GM12878 (cell line): ENCODE data around the gene LCLAT1. TPM values are rescaled to one million over a fixed set of nuclear protein-coding genes. Genes with fewer than 3 reads are reported as not detected.

ENCODE experiments used
- ATAC-seq: fragments of 200-7000 bp; cut with Tn5 transposase; 3 replicates; pipeline ENCODE4 v1.9.1; 2020; ENCODE audit warnings: mild to moderate bottlenecking, moderate library complexity
- BruUV-seq: library from RNA; stranded (reverse); fragments of 400-500 nt; replicated peaks from 2 replicates; lab custom pipeline; 2021; lab: Mats Ljungman, UMichigan
- CTCF ChIA-PET: fragments of 300-600 bp; sonication (Branson Sonifier 250); formaldehyde crosslinking; extraction: SDS; loops from one replicate; lab custom pipeline; 2021; ENCODE audit warnings: inconsistent platforms; lab: Yijun Ruan, JAX
- POLR2A ChIA-PET: fragments of 350-600 bp; formaldehyde crosslinking; extraction: SDS; loops from one replicate; lab custom pipeline; 2021; ENCODE audit warnings: inconsistent platforms; lab: Charles Lee
- RAD21 ChIA-PET: fragments of 300-600 bp; sonication (Branson Sonifier 250); formaldehyde crosslinking; loops from one replicate; lab custom pipeline; 2023; ENCODE audit warnings: antibody characterized with exemption; ENCODE audit not compliant: unreplicated experiment; lab: Charles Lee
- SMC1A ChIA-PET: fragments of 300-600 bp; sonication (Branson Sonifier 250); formaldehyde crosslinking; loops from one replicate; lab custom pipeline; 2023; ENCODE audit not compliant: unreplicated experiment, uncharacterized antibody; lab: Charles Lee
- DNase-seq: peaks from one replicate; pipeline ENCODE4 v3.0.0-alpha.2; 2011; ENCODE audit warnings: low read depth, low spot score
- FAIRE-seq: peaks from 3 replicates; lab custom pipeline; 2011; peaks lifted over from hg19 to GRCh38; lab: Jason Lieb, UNC
- H2AFZ ChIP-seq: 2 replicates; pipeline ENCODE4 v1.6.0; 2011; ENCODE audit warnings: low read depth, low read length, control low read depth; ENCODE audit not compliant: control insufficient read depth
- H3K27ac ChIP-seq: 2 replicates; pipeline ENCODE4 v1.5.1; 2011; ENCODE audit warnings: control low read depth; ENCODE audit not compliant: control insufficient read depth, insufficient read depth
- H3K27me3 ChIP-seq, 2 experiments: replicated peaks in 1 of 2; 2 replicates each; pipeline versions ENCODE4 v1.6.0 to v1.6.1; 2011; ENCODE audit warnings: low read length in 1 of 2; ENCODE audit not compliant: control insufficient read depth in 2 of 2, insufficient read depth in 2 of 2
- H3K36me3 ChIP-seq, 2 experiments: 2 replicates each; pipeline ENCODE4 v1.5.1; 2011; ENCODE audit warnings: low read length in 1 of 2; ENCODE audit not compliant: control insufficient read depth in 2 of 2, insufficient read depth in 2 of 2
- H3K4me1 ChIP-seq: 2 replicates; pipeline ENCODE4 v1.6.1; 2011; ENCODE audit warnings: mild to moderate bottlenecking, low read length, moderate library complexity, mixed read lengths; ENCODE audit not compliant: control insufficient read depth, insufficient read depth
- H3K4me2 ChIP-seq: 2 replicates; pipeline ENCODE4 v1.6.0; 2011; ENCODE audit warnings: control low read depth; ENCODE audit not compliant: control insufficient read depth, insufficient read depth
- H3K4me3 ChIP-seq: fragments of 200-600 bp; sonication (generic); 2 replicates; pipeline ENCODE4 v1.5.1; 2016
- H3K79me2 ChIP-seq: 2 replicates; pipeline ENCODE4 v1.6.0; 2011; ENCODE audit warnings: low read length; ENCODE audit not compliant: control insufficient read depth, insufficient read depth
- H3K9ac ChIP-seq: 2 replicates; pipeline ENCODE4 v1.8.0; 2011; ENCODE audit warnings: low read length, control low read depth, mixed read lengths; ENCODE audit not compliant: control insufficient read depth, insufficient read depth
- H3K9me3 ChIP-seq: replicated peaks from 3 replicates; pipeline ENCODE4 v1.5.1; 2011; ENCODE audit warnings: mild to moderate bottlenecking, low read length; ENCODE audit not compliant: control insufficient read depth, insufficient read depth
- H4K20me1 ChIP-seq: 2 replicates; pipeline ENCODE4 v1.6.0; 2011; ENCODE audit not compliant: control insufficient read depth, insufficient read depth
- ASH2L ChIP-seq: fragments of 300-600, 200-600 bp; sonication (generic); IDR thresholded peaks from 2 replicates; pipeline ENCODE4 v1.6.1; 2017; ENCODE audit warnings: low read depth, mild to moderate bottlenecking, borderline replicate concordance
- BACH1 ChIP-seq: fragments of 450-650 bp; IDR thresholded peaks from 2 replicates; pipeline ENCODE4 v1.6.1; 2017; ENCODE audit warnings: mild to moderate bottlenecking, borderline replicate concordance
- CREB1 ChIP-seq: IDR thresholded peaks from 2 replicates; pipeline ENCODE4 v1.6.1; 2012; ENCODE audit warnings: low read depth, mild to moderate bottlenecking, inconsistent platforms
- DPF2 ChIP-seq: fragments of 450-650 bp; IDR thresholded peaks from 2 replicates; pipeline ENCODE4 v1.6.1; 2017; ENCODE audit warnings: mild to moderate bottlenecking
- E2F4 ChIP-seq: IDR thresholded peaks from 2 replicates; pipeline ENCODE4 v1.6.1; 2012; ENCODE audit warnings: low read depth, low read length, improper control_type of control experiment
- GATAD2B ChIP-seq: fragments of 450-650 bp; conservative IDR thresholded peaks from 2 replicates; pipeline ENCODE4 v1.6.1; 2017; ENCODE audit warnings: low read depth, mild to moderate bottlenecking, moderate library complexity
- JUNB ChIP-seq: IDR thresholded peaks from 2 replicates; pipeline ENCODE4 v1.6.1; 2016; ENCODE audit warnings: antibody characterized with exemption, mild to moderate bottlenecking
- MEF2B ChIP-seq: fragments of 450-650 bp; IDR thresholded peaks from 2 replicates; pipeline ENCODE4 v1.6.1; 2018; ENCODE audit warnings: mild to moderate bottlenecking, moderate library complexity; ENCODE audit not compliant: partially characterized antibody, poor library complexity, severe bottlenecking
- POLR2AphosphoS2 ChIP-seq: IDR thresholded peaks from 2 replicates; pipeline ENCODE4 v1.6.1; 2011; ENCODE audit warnings: low read depth, mild to moderate bottlenecking, low read length, improper control_type of control experiment, moderate library complexity
- SREBF1 ChIP-seq: IDR thresholded peaks from 2 replicates; pipeline ENCODE4 v1.6.1; 2012; ENCODE audit warnings: mild to moderate bottlenecking, low read length
- ZBTB4 ChIP-seq: fragments of 450-650 bp; formaldehyde crosslinking; IDR thresholded peaks from 2 replicates; pipeline ENCODE4 v1.4.0; 2022; ENCODE audit warnings: mild to moderate bottlenecking, moderate library complexity
- ZNF217 ChIP-seq: fragments of 450-650 bp; IDR thresholded peaks from 2 replicates; pipeline ENCODE4 v1.6.1; 2017; ENCODE audit warnings: antibody characterized with exemption, mild to moderate bottlenecking
- WGBS: methylation state at CpG from one replicate; pipeline ENCODE4 v1.1.6; 2016; ENCODE audit warnings: low lambda C conversion rate; ENCODE audit not compliant: insufficient replicate concordance, insufficient coverage; ENCODE audit errors: missing lambda C conversion rate; 5-methylcytosine and 5-hydroxymethylcytosine counted together
- in situ Hi-C: fragments of 300-500 bp; cut with MboI; formaldehyde crosslinking; loops from 9 replicates; pipeline ENCODE4 v1.14.3; 2018; ENCODE audit warnings: mixed read lengths
- intact Hi-C: fragments of 100-400 bp; cut with micrococcal nuclease; formaldehyde crosslinking; loops from one replicate; pipeline ENCODE4 v1.14.2; 2022; ENCODE audit not compliant: unreplicated experiment
- polyA plus RNA-seq, 11 experiments: library from polyadenylated mRNA; depleted of rRNA in 4 of 11; unstranded in 6 of 11; stranded (reverse) in 5 of 11; fragments of >200 nt; fragmentation: Nextera tagmentation in 4 of 11; fragmentation: Illumina TruSeq in 1 of 11; extraction: Ambion mirVana in 4 of 11; extraction: Trizol in 1 of 11; gene quantifications; 1 replicate in 1 of 11; 2 replicates in 10 of 11; pipeline versions ENCODE4 v1.2.1 to v1.2.3, GENCODE V29; 2011 to 2016; ENCODE audit warnings: inconsistent platforms in 2 of 11, missing spikeins in 2 of 11, low read depth in 1 of 11
- total RNA-seq, 4 experiments: library from RNA; depleted of rRNA in 3 of 4; stranded (reverse); fragments of >200 nt in 3 of 4; fragmentation: Illumina TruSeq in 1 of 4; extraction: Trizol in 1 of 4; gene quantifications; 2 replicates each; pipeline versions ENCODE4 v1.2.1 to v1.2.3, GENCODE V29; 2013 to 2021
- TF ChIP-seq, protein P1 (sequence below): fragments of 450-650 bp; IDR thresholded peaks from 2 replicates; pipeline ENCODE4 v1.6.1; 2017; ENCODE audit warnings: antibody characterized with exemption, mild to moderate bottlenecking, moderate library complexity
- TF ChIP-seq, protein P2 (sequence below): fragments of 450-650 bp; IDR thresholded peaks from 2 replicates; pipeline ENCODE4 v1.6.1; 2018; ENCODE audit warnings: borderline replicate concordance, mild to moderate bottlenecking; ENCODE audit not compliant: partially characterized antibody

LCLAT1 gene
- total and polyA plus RNA-seq, 10 of the 15 experiments (the other 5 are each of a cell fraction or from before 2014, with no cell fraction given): 8.1 to 33.0 (median 15.9) TPM

DNA sequence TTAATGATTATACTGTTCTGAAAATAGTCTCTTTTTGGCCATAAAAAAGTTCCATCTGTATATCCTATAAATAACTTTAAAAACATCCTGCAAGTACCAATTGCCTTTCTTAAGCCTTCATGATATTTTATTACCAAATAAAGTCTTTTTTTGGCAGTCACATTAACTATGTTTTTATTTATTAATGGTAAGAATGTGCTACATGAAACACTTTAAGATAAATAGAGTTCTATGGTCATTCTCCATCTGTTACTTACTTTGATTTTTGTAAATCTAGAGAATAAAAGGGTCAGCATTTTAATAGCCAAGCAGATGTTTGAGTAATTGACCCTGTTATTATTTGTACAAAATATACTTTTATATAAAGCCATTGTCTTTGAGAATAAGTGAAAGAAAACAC is 52.6 kb downstream of the LCLAT1 start (continued):
- TF ChIP-seq, protein P1, sequence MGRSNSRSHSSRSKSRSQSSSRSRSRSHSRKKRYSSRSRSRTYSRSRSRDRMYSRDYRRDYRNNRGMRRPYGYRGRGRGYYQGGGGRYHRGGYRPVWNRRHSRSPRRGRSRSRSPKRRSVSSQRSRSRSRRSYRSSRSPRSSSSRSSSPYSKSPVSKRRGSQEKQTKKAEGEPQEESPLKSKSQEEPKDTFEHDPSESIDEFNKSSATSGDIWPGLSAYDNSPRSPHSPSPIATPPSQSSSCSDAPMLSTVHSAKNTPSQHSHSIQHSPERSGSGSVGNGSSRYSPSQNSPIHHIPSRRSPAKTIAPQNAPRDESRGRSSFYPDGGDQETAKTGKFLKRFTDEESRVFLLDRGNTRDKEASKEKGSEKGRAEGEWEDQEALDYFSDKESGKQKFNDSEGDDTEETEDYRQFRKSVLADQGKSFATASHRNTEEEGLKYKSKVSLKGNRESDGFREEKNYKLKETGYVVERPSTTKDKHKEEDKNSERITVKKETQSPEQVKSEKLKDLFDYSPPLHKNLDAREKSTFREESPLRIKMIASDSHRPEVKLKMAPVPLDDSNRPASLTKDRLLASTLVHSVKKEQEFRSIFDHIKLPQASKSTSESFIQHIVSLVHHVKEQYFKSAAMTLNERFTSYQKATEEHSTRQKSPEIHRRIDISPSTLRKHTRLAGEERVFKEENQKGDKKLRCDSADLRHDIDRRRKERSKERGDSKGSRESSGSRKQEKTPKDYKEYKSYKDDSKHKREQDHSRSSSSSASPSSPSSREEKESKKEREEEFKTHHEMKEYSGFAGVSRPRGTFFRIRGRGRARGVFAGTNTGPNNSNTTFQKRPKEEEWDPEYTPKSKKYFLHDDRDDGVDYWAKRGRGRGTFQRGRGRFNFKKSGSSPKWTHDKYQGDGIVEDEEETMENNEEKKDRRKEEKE: no peak
- no peak for TF ChIP-seq GATAD2B
- TF ChIP-seq ZNF217: no peak

- no peak overlapping the region for H3K9ac ChIP-seq
- WGBS: 96% methylated on average over 6 of the region's 6 CpGs
- peaks cover 19% of the 10 kb centered on the region for H3K9me3 ChIP-seq
- DNase-seq (no peak), FAIRE-seq (peak; percentile 59), ATAC-seq (no peak)
- no peaks in the 10 kb centered on the region for H4K20me1 ChIP-seq
- intact Hi-C loops (loop anchor here (10.0 kb wide), 1 partner anchor 124 kb away; no protein-coding TSS in a partner anchor), in situ Hi-C loops (no loop called here)
- ChIA-PET SMC1A (no interaction called here), RAD21 (no interaction called here), CTCF (no interaction called here), POLR2A (no interaction called here)
- H2AFZ ChIP-seq: no peak overlapping the region
- H3K4me1 ChIP-seq: peaks cover 5% of the 10 kb centered on the region
- no peak overlapping the region for H3K27ac ChIP-seq
- no peaks in the 10 kb centered on the region; the same call in none of the 2 replicates for H3K79me2 ChIP-seq
- H3K36me3 ChIP-seq: no peaks in the 10 kb centered on the region; a peak in 1 of 4 replicates
- no peaks in the 10 kb centered on the region for H3K27me3 ChIP-seq
- no peak overlapping the region for H3K4me3 ChIP-seq
- no peak overlapping the region for H3K4me2 ChIP-seq
- no TSS peak for BruUV-seq
- no peak for TF ChIP-seq JUNB
- TF ChIP-seq SREBF1: no peak
- TF ChIP-seq ZBTB4 (CRISPR knock-in tag): no peak
- TF ChIP-seq DPF2: no peak
- TF ChIP-seq BACH1: no peak
- TF ChIP-seq CREB1: no peak
- TF ChIP-seq ASH2L: no peak
- TF ChIP-seq, protein P2, sequence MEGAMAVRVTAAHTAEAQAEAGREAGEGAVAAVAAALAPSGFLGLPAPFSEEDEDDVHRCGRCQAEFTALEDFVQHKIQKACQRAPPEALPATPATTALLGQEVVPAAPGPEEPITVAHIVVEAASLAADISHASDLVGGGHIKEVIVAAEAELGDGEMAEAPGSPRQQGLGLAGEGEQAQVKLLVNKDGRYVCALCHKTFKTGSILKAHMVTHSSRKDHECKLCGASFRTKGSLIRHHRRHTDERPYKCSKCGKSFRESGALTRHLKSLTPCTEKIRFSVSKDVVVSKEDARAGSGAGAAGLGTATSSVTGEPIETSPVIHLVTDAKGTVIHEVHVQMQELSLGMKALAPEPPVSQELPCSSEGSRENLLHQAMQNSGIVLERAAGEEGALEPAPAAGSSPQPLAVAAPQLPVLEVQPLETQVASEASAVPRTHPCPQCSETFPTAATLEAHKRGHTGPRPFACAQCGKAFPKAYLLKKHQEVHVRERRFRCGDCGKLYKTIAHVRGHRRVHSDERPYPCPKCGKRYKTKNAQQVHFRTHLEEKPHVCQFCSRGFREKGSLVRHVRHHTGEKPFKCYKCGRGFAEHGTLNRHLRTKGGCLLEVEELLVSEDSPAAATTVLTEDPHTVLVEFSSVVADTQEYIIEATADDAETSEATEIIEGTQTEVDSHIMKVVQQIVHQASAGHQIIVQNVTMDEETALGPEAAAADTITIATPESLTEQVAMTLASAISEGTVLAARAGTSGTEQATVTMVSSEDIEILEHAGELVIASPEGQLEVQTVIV: no peak
- TF ChIP-seq MEF2B: no peak
- TF ChIP-seq E2F4: no peak
- TF ChIP-seq POLR2AphosphoS2: no peak
These were observed 53.7 kb downstream of the LCLAT1 start for GRCh38 chr2:30500699-30501098.
